Body of pancreas (tissue), 4 donors: ENCODE data around the gene HOXB1. TPM values are rescaled to one million over a fixed set of nuclear protein-coding genes. Genes with fewer than 3 reads are reported as not detected.
A peak's percentile ranks its signal among the peaks of the same experiment; 100 is the strongest.

ENCODE experiments used
- ATAC-seq: fragments of 150-250 bp; one replicate; pipeline ENCODE4 v1.9.1; 2016
- DNase-seq, 4 donors: peaks; one replicate each; pipeline ENCODE4 v3.0.0-alpha.2; 2019
- H3K27ac ChIP-seq, 4 donors: fragments of 200-600 bp; sonication (generic); 1 replicate in 3 of 4; 2 replicates in 1 of 4; pipeline versions ENCODE4 v1.5.1 to v1.6.1; 2016 to 2019; ENCODE audit warnings: mild to moderate bottlenecking in 1 of 4, mixed read lengths in 1 of 4, moderate library complexity in 1 of 4
- H3K27me3 ChIP-seq, 2 donors: fragments of 200-600 bp; sonication (generic); one replicate each; pipeline ENCODE4 v1.6.0; 2016; ENCODE audit warnings: mild to moderate bottlenecking in 1 of 2
- H3K36me3 ChIP-seq, 2 donors: fragments of 200-600 bp; sonication (generic); replicated peaks in 1 of 2; 2 replicates each; pipeline ENCODE4 v1.5.1; 2016; ENCODE audit warnings: low read depth in 2 of 2; ENCODE audit not compliant: insufficient read depth in 1 of 2
- H3K4me1 ChIP-seq: fragments of 200-600 bp; sonication (generic); one replicate; pipeline ENCODE4 v1.6.0; 2016
- H3K4me3 ChIP-seq, 2 donors: fragments of 200-600 bp; sonication (generic); 1 replicate in 1 of 2; 2 replicates in 1 of 2; pipeline ENCODE4 v1.5.1; 2016 to 2019
- H3K9me3 ChIP-seq, 3 donors: fragments of 200-600 bp; sonication (generic); 1 replicate in 2 of 3; 2 replicates in 1 of 3; pipeline ENCODE4 v1.5.1; 2016
- CTCF ChIP-seq, 7 experiments: fragments of 450-650 bp in 4 of 7; fragments of 200-600 bp in 3 of 7; sonication (generic) in 3 of 7; IDR thresholded peaks; one replicate each; pipeline ENCODE4 v1.5.1; 2016 to 2019; ENCODE audit warnings: antibody characterized with exemption in 7 of 7
- POLR2A ChIP-seq, 3 donors: fragments of 450-650 bp; IDR thresholded peaks; one replicate each; pipeline ENCODE4 v1.6.1; 2016; ENCODE audit warnings: antibody characterized with exemption in 3 of 3, mild to moderate bottlenecking in 2 of 3
- WGBS, 2 donors: methylation state at CpG; one replicate each; pipeline ENCODE4 v1.1.5; 2017; 5-methylcytosine and 5-hydroxymethylcytosine counted together
- intact Hi-C: fragments of 100-400 bp; cut with DNase I; formaldehyde crosslinking; loops from one replicate; pipeline ENCODE4 v1.15.1; 2023
- total RNA-seq, 2 donors: library from RNA; depleted of rRNA; stranded (reverse); fragments of >200 nt; gene quantifications; one replicate each; pipeline ENCODE4 v1.1.0, GENCODE V29; 2016

HOXB1 gene
- total RNA-seq, 2 donors from 2014 or later, result not detected

- Histone ChIP-seq H3K27ac (no peak overlapping the region), H3K4me3 (no peak overlapping the region), H3K27me3 (peaks cover 0 to 30% of the 10 kb centered on the region in 2 donors), H3K4me1 (peaks cover 17% of the 10 kb centered on the region), H3K36me3 (no peaks in the 10 kb centered on the region), H3K9me3 (no peaks in the 10 kb centered on the region)
- TF ChIP-seq POLR2A (IDR thresholded peaks at IDR 0.05), result no peak
- no peak for TF ChIP-seq CTCF (IDR thresholded peaks at IDR 0.05)
- 67 to 73% methylated on average over 2 of the region's 2 CpGs for WGBS, 2 donors
- no peak for DNase-seq
- intact Hi-C loops, result no loop called here
- no peak for ATAC-seq
These were observed 34.3 kb upstream of the HOXB1 start for GRCh38 chr17:48565022-48565554.

- Histone ChIP-seq H3K27ac (peak overlapping the region in 2 of 4 donors; percentile 12 to 25), H3K4me3 (no peak overlapping the region), H3K9me3 (no peaks in the 10 kb centered on the region), H3K4me1 (peaks cover 17% of the 10 kb centered on the region), H3K27me3 (peaks cover 0 to 23% of the 10 kb centered on the region in 2 donors), H3K36me3 (no peaks in the 10 kb centered on the region)
- intact Hi-C loops, result no loop called here
- WGBS, 2 donors, result 7% methylated on average over 24 to 68 of the region's 73 CpGs
- no peak for DNase-seq
- TF ChIP-seq POLR2A (IDR thresholded peaks at IDR 0.05) (no peak), CTCF (IDR thresholded peaks at IDR 0.05) (no peak)
- ATAC-seq, result no peak
These were observed 33.6 kb upstream of the HOXB1 start for GRCh38 chr17:48564188-48565021.

- H3K27me3 ChIP-seq, result peaks cover 0 to 23% of the 10 kb centered on the region in 2 donors
- peaks cover 17% of the 10 kb centered on the region for H3K4me1 ChIP-seq
- H3K9me3 ChIP-seq, result no peaks in the 10 kb centered on the region
- peak overlapping the region in 1 of 4 donors; percentile 12 for H3K27ac ChIP-seq
- ATAC-seq (no peak), DNase-seq (no peak)
- no peak for TF ChIP-seq CTCF (IDR thresholded peaks at IDR 0.05)
- no peak for TF ChIP-seq POLR2A (IDR thresholded peaks at IDR 0.05)
- 21 to 37% methylated on average over 8 to 9 of the region's 10 CpGs for WGBS, 2 donors
- H3K36me3 ChIP-seq, result no peaks in the 10 kb centered on the region
- no peak overlapping the region for H3K4me3 ChIP-seq
- intact Hi-C loops, result no loop called here
These were observed 33.0 kb upstream of the HOXB1 start for GRCh38 chr17:48563867-48564187.

- Histone ChIP-seq H3K4me1 (peaks cover 17% of the 10 kb centered on the region), H3K36me3 (no peaks in the 10 kb centered on the region), H3K27ac (no peak overlapping the region), H3K27me3 (peaks cover 0 to 23% of the 10 kb centered on the region in 2 donors), H3K9me3 (no peaks in the 10 kb centered on the region), H3K4me3 (no peak overlapping the region)
- no peak for DNase-seq
- intact Hi-C loops, result no loop called here
- TF ChIP-seq CTCF (IDR thresholded peaks at IDR 0.05), result no peak
- no peak for TF ChIP-seq POLR2A (IDR thresholded peaks at IDR 0.05)
- ATAC-seq, result no peak
- WGBS, 2 donors, result 56% methylated on average over 6 of the region's 6 CpGs
These were observed 32.6 kb upstream of the HOXB1 start for GRCh38 chr17:48563385-48563838.
